Heart right ventricle (tissue), 16 donors: Measurements from ENCODE around the gene POU3F1. TPM values are rescaled to one million over a fixed set of nuclear protein-coding genes. Genes with fewer than 3 reads are reported as not detected.

Experiments
- ATAC-seq, 8 donors: fragments of 200-7000 bp; cut with Tn5 transposase; one replicate each; pipeline ENCODE4 v1.9.1; 2020; ENCODE audit warnings: mild to moderate bottlenecking in 8 of 8, moderate library complexity in 8 of 8, moderate number of reproducible peaks in 1 of 8
- DNase-seq, 2 donors: peaks; one replicate each; pipeline ENCODE4 v3.0.0-alpha.2; 2020
- H3K27ac ChIP-seq, 10 donors: fragments of 200-600 bp; sonication (generic) in 2 of 10; one replicate each; pipeline versions ENCODE4 v1.5.0 to v1.8.0; 2020 to 2022; ENCODE audit warnings: mild to moderate bottlenecking in 3 of 10
- H3K27me3 ChIP-seq, 7 donors: fragments of 200-600 bp; one replicate each; pipeline ENCODE4 v1.8.0; 2021 to 2022; ENCODE audit warnings: mild to moderate bottlenecking in 2 of 7
- H3K36me3 ChIP-seq, 9 donors: fragments of 200-600 bp; sonication (generic) in 1 of 9; one replicate each; pipeline versions ENCODE4 v1.5.0 to v1.8.0; 2020 to 2022; ENCODE audit warnings: mild to moderate bottlenecking in 2 of 9
- H3K4me1 ChIP-seq, 9 donors: fragments of 200-600 bp; sonication (generic) in 1 of 9; one replicate each; pipeline versions ENCODE4 v1.5.0 to v1.8.0; 2020 to 2022; ENCODE audit warnings: mild to moderate bottlenecking in 4 of 9
- H3K4me3 ChIP-seq, 10 donors: fragments of 200-600 bp; sonication (generic) in 2 of 10; one replicate each; pipeline versions ENCODE4 v1.5.0 to v1.8.0; 2020 to 2022; ENCODE audit warnings: mild to moderate bottlenecking in 7 of 10, moderate library complexity in 2 of 10
- H3K9me3 ChIP-seq, 11 donors: fragments of 200-600 bp in 10 of 11; sonication (generic) in 2 of 11; one replicate each; pipeline versions ENCODE4 v1.5.0 to v1.8.0; 2013 to 2022; ENCODE audit warnings: mild to moderate bottlenecking in 2 of 11, control low read depth in 1 of 11, moderate library complexity in 1 of 11
- WGBS, 2 donors: extraction: QIAGEN DNeasy Blood & Tissue Kit; methylation state at CpG; one replicate each; pipeline ENCODE4 v1.1.7; 2013; ENCODE audit warnings: inconsistent platforms in 1 of 2; 5-methylcytosine and 5-hydroxymethylcytosine counted together
- intact Hi-C, 10 donors: fragments of 100-400 bp; cut with DNase I; formaldehyde crosslinking; loops; one replicate each; pipeline versions ENCODE4 v1.11.1 to v1.14.2; 2022
- polyA plus RNA-seq, 2 donors: library from polyadenylated mRNA; stranded (reverse); fragments of 200-250 nt; gene quantifications; one replicate each; pipeline ENCODE4 v1.2.3, GENCODE V29; 2013
- total RNA-seq, 10 donors: library from RNA; stranded (reverse); fragmentation: NEBNext Ultra II Directional in 3 of 10; extraction: Animal tissue kit (Norgen Biotek cat#: 25700) in 3 of 10; gene quantifications; one replicate each; pipeline versions ENCODE4 v1.2.1 to v1.2.4, GENCODE V29; 2021 to 2023
- TF ChIP-seq, protein P1 (sequence below), 9 donors: fragments of 200-600 bp; sonication (generic) in 2 of 9; IDR thresholded peaks; one replicate each; pipeline versions ENCODE4 v1.5.0 to v1.8.0; 2021 to 2022; ENCODE audit warnings: antibody characterized with exemption in 9 of 9, mild to moderate bottlenecking in 5 of 9, moderate library complexity in 1 of 9
- donor health status: Arrhythmogenic right ventricular cardiomyopathy.
- donor health status: ischemic (EF 13 %, LVEDD 7.1; RV severe dilation, severe dysfunction).
- donor health status: healthy with polysubstance abuse.
- donor health status: DM: no; HTN: yes; CAD: no.
- donor health status: DM: no; HTN: no; CAD: no.
- donor health status: ischemic (EF 25% LVEDD 6.9; RV normal size, moderate dysfunction).
- donor health status: ischemic (EF 25% LVEDD 5.7; RV mildly dilated, moderate dysfunction).
- donor health status: healthy.
- donor health status: DM: yes; HTN: yes; CAD: no.
- donor health status: Ischemic cardiomyopathy.
- donor health status: ischemic (EF 35%, LVEDD 5.7; RV mildly dilated, moderate dysfunction).
- donor health status: nonischemic (EF 11% LVEDD 7.7; RV severe dilation, severe dysfunction).
- donor health status: DM: yes; HTN: yes; CAD: no.
- donor health status: PGD.
- donor health status: ischemic (EF 29% LVEDD 5.4; RV normal size, mild dysfunction).
- donor health status: nonischemic (EF 23%, LVEDD 6.1; RV moderate dilation, normal function).

The POU3F1 gene
- total and polyA plus RNA-seq, 12 donors: 0.03 to 0.22 (median 0.13) TPM; not detected in 9

DNA sequence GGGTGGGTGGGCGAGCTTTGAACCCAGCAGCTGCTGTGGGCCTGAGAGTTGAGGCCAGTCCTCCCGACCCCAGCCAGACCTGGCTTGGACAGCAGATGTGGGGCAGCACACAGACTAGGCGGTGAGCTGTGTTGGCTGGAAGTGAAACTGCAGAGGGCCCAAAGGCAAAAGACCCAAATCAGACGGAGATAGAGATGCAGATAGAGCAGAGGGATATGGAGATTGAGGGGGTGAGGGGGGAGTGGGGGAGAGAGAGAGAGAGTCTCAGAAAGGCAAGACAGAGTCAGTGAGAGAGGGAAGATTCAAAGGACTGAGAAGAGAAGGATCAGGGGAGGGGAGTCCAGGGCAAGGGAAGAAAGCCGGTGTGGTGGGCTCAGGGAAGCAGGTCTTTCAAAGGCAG is 17.0 kb upstream of the POU3F1 start:
- DNase-seq: no peak
- WGBS, 2 donors: 64 to 79% methylated on average over 5 of the region's 5 CpGs
- peaks cover 0 to 28% (median 9%) of the 10 kb centered on the region in 7 donors for H3K27me3 ChIP-seq
- H3K9me3 ChIP-seq: no peaks in the 10 kb centered on the region
- ATAC-seq: no peak
- H3K4me3 ChIP-seq: no peak overlapping the region
- H3K36me3 ChIP-seq: no peaks in the 10 kb centered on the region
- no peak overlapping the region for H3K27ac ChIP-seq
- TF ChIP-seq, protein P1, sequence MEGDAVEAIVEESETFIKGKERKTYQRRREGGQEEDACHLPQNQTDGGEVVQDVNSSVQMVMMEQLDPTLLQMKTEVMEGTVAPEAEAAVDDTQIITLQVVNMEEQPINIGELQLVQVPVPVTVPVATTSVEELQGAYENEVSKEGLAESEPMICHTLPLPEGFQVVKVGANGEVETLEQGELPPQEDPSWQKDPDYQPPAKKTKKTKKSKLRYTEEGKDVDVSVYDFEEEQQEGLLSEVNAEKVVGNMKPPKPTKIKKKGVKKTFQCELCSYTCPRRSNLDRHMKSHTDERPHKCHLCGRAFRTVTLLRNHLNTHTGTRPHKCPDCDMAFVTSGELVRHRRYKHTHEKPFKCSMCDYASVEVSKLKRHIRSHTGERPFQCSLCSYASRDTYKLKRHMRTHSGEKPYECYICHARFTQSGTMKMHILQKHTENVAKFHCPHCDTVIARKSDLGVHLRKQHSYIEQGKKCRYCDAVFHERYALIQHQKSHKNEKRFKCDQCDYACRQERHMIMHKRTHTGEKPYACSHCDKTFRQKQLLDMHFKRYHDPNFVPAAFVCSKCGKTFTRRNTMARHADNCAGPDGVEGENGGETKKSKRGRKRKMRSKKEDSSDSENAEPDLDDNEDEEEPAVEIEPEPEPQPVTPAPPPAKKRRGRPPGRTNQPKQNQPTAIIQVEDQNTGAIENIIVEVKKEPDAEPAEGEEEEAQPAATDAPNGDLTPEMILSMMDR (IDR thresholded peaks at IDR 0.05): no peak
- H3K4me1 ChIP-seq: peaks cover 0 to 7% (median 0%) of the 10 kb centered on the region in 9 donors
- intact Hi-C loops: no loop called here

DNA sequence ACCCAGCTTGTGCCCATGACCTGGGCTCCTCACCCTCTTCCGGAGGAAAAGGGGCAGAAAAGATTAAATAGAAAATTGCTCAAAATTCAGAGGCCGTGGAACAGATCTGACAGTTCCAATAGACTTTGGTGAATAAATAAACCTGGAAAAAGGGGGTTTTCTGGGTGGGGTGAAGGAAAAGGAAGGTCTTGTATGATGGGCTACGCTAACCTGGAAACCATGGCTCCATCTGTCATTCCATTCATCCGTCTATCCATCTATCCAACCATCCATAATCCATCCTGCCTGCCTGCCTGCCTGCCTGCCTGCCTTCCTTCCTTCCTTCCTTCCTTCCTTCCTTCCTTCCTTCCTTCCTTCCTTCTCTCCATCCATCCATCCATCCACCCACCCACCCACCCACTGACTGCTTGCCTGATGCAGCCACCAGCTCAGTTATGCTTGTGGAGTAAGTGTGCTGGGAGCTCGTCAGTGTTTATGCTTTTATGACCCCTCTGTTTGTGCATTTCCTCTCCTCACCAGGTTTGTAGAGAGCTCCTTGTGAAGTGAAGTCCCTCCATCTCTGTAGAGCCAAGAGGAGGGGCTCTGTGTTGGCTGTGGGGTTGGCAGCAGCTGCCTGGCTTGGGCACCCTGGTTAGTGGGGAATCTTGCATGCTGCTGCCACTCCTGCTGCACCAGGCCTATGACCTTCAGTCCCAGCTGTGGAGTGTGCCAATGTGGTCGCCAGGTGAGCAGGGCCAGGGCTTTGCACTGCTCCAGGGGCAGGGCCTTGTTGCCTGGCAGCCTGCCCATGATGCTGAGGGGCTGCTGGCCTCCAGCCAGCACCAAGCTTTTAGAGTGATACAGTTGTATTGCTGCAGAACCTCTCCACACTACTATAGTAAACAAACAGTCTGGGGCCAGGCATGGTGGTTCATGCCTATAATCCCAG is 16.0 kb upstream of the POU3F1 start:
- intact Hi-C loops: no loop called here
- Histone ChIP-seq H3K36me3 (no peaks in the 10 kb centered on the region), H3K27ac (no peak overlapping the region), H3K27me3 (peaks cover 0 to 18% (median 3%) of the 10 kb centered on the region in 7 donors), H3K4me1 (no peaks in the 10 kb centered on the region), H3K4me3 (no peak overlapping the region), H3K9me3 (no peaks in the 10 kb centered on the region)
- TF ChIP-seq, protein P1 (IDR thresholded peaks at IDR 0.05): no peak
- no peak for DNase-seq
- WGBS, 2 donors: 85 to 88% methylated on average over 6 of the region's 6 CpGs
- ATAC-seq: no peak

DNA sequence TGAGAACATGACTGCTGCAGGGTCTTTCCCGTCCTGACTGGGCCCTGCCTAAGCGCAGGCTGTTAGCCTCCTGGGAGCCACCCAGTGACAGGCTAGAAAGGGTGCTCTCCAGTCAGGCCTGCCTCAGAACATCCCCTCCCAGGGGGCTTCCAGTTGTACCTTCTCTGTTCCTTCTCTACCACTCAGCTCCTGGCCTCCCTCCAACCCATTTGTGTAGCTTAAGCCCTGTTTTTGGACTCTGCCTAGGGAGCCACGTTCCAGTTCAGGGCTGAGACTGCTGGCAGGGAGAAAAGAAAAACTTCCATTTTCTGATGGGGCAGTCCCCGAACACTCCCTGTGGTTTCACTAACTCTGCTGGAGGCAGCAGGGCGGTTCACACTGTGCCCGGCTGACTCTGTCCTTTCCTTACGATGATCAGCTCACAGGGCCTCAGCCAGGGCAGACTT is 15.3 kb upstream of the POU3F1 start:
- H3K4me3 ChIP-seq: no peak overlapping the region
- no peaks in the 10 kb centered on the region for H3K4me1 ChIP-seq
- H3K27me3 ChIP-seq: peaks cover 0 to 11% (median 3%) of the 10 kb centered on the region in 7 donors
- no peaks in the 10 kb centered on the region for H3K9me3 ChIP-seq
- H3K27ac ChIP-seq: no peak overlapping the region
- no peaks in the 10 kb centered on the region for H3K36me3 ChIP-seq
- TF ChIP-seq, protein P1 (IDR thresholded peaks at IDR 0.05): no peak
- intact Hi-C loops: no loop called here
- DNase-seq: no peak
- ATAC-seq: no peak
- 74 to 78% methylated on average over 7 of the region's 7 CpGs for WGBS, 2 donors

DNA sequence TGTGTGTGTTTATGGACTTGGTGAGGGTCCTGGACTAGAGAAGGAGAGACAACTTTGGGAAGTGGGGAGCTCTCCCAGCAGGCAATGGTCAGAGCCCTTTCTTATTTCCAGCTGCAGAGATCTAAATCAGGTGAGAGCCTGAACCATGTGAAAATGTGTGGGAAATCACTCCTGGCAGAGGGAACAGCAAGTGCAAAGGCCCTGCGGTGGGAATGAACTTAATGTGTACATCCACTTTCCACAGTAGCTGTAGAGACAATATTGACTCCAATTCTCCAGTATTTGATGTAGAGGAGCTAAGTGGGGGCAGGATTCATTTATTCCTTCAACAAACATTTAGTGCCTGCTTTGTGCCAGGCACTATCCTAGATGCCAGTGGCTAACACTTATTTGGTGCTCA is 14.7 kb upstream of the POU3F1 start:
- DNase-seq (no peak), ATAC-seq (no peak)
- WGBS, 2 donors: 93 to 94% methylated on average over 1 of the region's 1 CpG
- intact Hi-C loops: no loop called here
- no peaks in the 10 kb centered on the region for H3K36me3 ChIP-seq
- H3K4me3 ChIP-seq: no peak overlapping the region
- H3K9me3 ChIP-seq: no peaks in the 10 kb centered on the region
- H3K27ac ChIP-seq: no peak overlapping the region
- H3K27me3 ChIP-seq: peaks cover 0 to 9% (median 3%) of the 10 kb centered on the region in 7 donors
- TF ChIP-seq, protein P1 (IDR thresholded peaks at IDR 0.05): no peak
- H3K4me1 ChIP-seq: no peaks in the 10 kb centered on the region
